ENCODE data around the gene SCML1.

The SCML1 gene, protein sequence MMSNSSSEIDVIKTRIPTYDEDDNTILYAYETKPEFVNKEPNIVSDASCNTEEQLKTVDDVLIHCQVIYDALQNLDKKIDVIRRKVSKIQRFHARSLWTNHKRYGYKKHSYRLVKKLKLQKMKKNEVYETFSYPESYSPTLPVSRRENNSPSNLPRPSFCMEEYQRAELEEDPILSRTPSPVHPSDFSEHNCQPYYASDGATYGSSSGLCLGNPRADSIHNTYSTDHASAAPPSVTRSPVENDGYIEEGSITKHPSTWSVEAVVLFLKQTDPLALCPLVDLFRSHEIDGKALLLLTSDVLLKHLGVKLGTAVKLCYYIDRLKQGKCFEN

DNA sequence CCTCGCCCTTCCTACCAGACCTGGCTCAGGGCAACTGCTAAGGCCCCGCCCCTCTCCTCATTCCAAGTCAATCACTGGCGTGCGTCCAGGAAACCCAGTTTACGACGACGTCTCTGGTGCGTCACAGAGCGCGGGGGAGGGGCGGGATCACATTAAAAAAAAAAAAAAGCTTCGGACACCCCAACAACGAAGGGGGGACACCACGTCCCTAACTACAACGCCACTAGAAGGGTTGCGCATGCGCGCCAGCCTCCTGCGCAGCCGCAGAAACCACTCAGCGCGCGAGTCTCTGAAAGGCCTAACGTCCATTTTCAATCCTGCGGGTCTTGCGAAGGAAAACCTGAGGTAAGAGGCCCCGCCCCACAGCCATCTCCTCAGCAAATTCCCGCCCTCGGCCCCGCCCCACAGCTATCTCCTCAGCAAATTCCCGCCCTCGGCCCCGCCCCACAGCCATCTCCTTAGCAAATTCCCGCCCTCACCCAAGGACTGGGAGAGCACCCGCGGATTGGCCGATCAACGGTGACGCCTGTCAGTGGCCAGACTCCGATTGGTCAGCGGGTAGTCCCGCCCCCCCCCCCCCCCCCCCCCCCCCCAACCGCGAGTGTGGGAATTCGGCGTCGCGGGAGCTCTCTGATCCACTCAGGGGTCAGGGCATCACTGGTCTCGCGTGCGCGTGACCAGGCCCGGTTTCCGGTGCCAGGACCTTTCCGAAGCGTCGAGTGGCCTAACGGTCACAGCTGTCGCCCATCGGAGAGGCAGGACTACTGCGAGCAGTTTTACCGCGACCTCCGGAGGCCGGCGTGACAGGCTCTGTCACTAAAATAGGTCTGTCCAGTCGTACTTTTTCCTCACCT, at the start of gene SCML1:
SCML1 (plus strand) TSS at position 638 of the 854 bp plus-strand sequence. CDS start 6,694 bp downstream, outside the sequence.
- peak; percentile 97 for DNase-seq

DNA sequence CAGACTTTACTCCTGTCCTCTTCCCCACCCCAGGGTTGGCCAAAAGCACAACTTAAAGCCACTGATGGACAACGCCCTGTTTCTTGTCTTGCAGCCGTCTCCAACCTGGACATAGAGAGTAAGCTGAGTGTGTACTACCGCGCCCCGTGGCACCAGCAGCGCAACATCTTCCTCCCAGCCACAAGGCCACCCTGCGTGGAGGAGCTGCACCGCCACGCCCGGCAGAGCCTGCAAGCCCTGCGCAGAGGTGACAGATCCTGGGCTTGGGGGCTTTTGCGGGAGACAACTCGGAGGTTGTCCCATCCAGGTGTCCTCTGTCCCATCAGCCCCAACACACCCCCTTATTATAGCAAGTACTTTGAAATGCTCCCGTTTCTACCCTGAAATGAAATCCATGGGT, 49.6 kb upstream of the SCML1 start:
- DNase-seq: no peak

DNA sequence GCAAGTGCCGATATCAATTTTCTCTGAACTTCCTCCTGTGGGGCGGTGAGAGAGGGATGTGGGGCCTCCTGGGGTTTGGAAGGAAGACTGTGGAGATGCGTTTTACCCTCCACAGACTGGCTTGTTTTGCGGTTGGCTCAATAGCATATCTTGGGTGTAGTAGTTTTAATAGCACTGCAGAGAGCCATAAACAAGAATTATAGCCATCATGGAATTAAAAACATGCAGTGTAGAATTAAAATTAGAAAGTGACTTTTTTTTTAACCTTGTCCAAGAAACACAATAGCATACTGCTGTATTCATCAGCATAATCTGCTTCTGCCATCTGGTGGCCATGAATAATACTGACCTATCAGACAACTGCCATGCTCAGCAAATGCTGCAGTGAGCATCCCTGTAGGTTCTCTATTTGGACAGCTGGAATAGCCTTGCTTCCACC, 47.3 kb upstream of the SCML1 start:
- DNase-seq: peak; percentile 33

GRCh38 chrX:17692709-17693346, 44.5 kb upstream of the SCML1 start:
- peak; percentile 74 for DNase-seq

- DNase-seq: no peak
Measured at GRCh38 chrX:17697191-17697590, 40.1 kb upstream of the SCML1 start.

DNA sequence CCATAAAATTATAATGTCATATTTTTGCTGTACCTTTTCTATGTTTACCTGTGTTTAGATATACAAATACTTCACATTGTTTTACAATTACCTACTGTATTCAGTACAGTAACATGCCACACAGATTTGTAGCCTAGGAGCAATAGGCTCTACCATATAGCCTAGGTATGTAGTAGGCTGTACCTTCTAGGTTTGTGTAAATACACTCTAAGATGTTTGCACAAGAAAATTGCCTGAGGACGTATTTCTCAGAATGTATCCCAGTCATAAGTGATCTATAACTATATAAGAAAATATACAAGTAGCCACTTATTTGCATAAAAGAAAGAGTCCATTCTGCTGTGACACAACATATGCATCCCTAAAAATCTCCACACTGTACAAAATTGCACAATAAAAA, 36.3 kb upstream of the SCML1 start:
- no peak for DNase-seq

DNA sequence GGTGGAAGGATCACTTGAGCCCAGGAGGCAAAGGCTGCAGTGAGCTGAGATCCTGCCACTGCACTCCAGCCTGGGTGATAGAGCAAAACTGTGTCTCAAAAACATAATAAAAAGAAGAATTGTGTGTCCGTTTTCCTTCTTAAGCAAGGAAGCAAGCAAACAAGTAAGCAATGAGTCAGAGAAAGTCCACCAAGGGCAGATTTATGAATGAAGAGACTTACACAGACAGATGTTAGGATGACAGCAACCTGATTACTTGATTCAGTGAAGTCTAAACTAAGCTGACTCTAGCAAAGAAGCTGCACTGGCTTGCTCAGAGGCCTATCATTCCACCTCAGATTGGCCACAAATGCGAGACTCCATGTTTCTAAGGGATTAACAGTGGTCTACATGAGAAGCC, 34.1 kb upstream of the SCML1 start:
- DNase-seq: no peak

DNA sequence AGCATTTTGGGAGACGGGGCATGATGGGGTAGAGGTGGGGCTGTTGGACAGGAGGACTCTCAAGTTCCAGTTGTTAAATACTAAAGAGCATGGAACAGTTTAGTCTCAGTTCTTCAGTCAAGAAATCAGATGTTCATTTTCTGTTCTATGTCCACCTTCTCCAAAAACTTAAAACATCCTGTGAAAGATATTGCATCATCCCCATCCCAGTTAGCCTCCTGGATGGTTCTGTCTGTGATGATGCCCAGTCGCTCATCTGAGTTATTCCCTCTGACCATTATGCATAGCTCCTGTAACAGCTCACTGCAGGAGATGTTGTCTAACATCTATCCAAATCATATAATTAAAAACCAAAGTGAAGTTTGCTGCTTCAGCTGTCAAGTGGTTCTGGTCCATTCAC, 32.1 kb upstream of the SCML1 start:
- no peak for DNase-seq

DNA sequence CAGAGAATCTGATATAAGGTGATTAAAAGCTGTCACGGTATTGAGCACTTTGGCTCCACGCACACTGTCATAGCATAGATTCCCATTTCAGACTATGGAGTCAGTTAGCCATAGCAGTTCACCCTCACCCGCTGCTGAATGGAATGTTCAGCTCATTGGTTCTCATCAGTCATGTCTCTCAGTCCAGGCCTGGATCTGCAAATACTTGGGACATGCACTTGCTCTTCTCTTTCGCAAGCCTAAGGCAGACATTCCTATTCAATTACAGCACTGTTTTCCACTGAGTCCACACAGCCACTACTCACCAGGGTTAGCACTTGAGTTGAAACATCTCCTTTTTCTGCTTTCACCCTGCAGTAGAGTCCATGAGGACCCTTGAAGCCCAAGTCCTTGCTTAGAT, 30.6 kb upstream of the SCML1 start:
- no peak for DNase-seq

DNA sequence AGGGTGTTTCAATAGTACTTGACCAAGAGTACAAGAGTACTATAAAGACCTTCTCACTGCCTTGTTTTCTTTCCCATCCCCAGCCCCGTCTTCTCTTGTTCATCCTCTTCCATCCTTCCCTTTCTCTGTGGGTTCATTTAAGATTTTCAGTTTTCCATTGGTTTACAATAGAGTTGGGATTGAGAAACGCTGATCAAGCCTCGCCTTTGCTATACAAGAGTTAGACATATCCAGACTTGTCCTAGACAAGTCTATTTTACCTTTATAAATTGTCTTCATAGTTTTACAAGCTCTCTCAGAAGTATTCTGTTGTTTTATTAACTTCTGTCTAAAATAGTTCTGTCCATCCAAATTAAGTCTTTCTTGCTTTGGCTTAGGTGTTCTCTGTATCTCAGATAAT, 29.6 kb upstream of the SCML1 start:
- DNase-seq: no peak

DNA sequence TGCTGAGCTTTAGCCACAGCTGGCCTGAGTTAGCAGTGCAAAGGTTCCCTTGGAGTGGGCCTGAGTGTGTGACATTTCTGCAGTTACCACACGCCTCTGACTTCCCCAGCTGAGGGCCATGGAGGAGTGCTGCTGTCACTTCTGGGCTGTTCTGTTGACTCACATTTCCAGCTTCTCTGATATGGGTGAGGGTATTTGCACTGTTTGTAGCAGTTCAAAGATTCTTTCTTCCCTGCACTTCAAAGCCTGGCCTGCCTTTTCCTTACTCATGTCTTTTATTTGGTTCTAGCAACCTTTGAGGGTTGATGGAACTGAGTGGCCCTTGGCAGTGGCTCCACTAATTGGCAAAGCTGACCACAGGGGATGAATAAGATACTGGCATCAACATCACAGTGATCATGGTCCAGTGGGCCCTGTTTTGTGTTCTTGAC, 26.4 kb upstream of the SCML1 start:
- no peak for DNase-seq

- DNase-seq: no peak
Measured at GRCh38 chrX:17713288-17713687, 24.0 kb upstream of the SCML1 start.

DNA sequence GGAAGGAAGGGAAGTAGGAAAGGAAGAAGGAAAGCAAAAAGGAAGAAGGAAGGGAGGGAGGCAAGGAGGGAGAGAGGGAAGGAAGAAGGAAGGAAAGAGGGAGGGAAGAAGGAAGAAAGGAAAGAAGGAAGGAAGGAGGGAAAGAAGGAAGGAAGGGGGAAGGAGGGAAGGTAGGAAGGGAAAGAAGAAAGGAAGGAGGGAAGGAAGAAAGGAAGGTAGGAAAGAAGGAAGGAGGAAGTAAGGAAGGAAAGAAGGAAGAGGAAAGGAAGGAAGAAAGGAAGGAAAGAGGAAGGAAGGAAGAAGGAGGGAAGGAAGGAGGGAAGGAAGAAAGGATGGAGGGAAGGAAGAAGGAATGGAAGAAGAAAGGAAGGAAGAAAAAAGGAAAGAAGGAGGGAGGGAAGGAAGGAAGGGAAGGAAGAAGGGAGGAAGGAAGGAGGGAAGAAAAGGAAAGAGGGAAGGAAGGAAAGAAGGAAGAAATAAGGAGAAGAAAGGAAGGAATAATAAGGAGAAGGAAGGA, 18.6 kb upstream of the SCML1 start:
- DNase-seq: no peak

DNA sequence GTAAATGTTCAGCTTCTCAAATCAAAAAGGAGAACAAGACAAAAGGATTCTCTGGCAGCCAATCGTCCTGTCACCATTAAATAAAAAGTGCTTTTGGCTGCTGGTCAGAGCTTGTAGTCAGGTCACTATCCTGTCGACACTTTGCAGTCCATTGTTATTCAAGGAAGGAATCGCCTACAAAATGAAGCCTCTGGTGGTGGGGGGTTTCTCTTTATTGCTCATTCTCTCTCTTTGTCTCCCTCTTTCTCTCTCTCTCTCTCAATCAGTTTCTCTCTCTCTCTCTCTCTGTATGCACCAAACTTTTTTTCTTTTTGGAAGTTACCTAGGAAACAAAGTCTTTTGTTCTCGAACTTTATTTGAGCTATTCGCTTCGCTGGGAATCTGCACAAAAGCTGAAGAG, 17.6 kb upstream of the SCML1 start:
- DNase-seq: no peak

DNA sequence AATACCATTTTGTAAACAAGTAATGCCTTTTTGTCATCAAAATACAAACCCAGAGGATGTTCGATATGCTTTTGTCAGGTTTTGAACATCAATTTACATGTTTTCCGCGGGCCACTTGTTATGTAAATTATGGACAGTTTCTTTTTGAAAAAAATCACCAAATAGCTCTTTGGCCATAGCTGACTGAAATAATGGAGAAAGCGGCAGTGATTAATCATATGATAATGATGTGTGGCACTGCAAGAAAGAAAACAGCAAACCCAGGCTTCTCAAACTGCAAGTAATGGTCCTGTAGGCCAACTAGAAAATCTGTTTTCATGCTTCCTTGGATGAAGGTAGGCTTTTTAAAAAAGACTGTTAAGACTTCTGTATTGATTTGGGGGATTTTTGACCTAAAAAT, 15.6 kb upstream of the SCML1 start:
- DNase-seq: no peak

GRCh38 chrX:17725181-17725580, 12.1 kb upstream of the SCML1 start:
- no peak for DNase-seq

DNA sequence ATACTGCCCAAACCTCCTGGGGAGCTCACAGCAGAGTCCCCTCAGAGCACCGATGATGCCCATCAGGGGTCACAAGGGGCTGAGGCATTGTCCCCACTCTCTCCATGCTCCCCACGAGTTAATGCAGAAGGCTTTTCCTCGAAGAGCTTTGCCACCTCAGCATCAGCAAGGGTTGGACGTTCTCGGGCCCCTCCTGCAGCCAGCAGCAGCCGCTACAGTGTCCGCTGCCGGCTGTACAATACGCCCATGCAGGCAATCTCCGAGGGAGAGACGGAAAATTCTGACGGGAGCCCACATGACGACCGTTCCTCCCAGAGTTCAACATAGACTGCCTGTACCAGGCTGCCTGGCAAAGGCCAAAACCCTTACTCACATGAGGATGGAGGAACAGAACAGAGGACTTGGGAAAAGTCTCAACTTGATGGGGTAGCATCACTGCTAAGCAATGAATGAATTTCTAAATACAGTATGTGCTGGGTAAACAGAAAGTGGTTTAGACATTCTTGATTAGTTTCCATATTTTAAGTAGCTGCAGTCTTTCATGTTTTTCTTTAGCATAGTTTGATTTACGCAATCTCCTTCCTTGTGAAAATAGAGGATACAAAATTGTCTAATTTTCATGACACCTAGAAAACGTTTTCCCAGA, 5.0 kb upstream of the SCML1 start:
- DNase-seq: no peak

GRCh38 chrX:17735406-17735805, 1.9 kb upstream of the SCML1 start:
- no peak for DNase-seq

DNA sequence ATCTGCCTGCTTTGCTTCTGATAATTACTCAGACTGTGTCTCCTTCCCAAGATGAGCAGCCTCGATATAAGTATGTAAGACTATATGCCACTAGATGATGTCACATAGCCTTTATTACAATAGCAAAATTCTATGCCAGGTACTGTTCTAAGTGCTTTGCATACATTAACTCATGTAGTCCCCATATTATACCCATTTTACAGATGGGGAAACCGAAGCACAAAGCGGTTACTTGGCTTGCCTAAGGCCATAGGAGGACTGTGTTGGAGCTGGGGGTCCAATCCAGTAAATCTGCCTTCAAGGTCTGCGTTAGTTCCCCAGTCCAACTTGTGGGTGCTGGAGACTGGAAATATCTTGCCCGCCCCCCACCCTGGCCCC, 826 bp upstream of the SCML1 start:
- DNase-seq: no peak

DNA sequence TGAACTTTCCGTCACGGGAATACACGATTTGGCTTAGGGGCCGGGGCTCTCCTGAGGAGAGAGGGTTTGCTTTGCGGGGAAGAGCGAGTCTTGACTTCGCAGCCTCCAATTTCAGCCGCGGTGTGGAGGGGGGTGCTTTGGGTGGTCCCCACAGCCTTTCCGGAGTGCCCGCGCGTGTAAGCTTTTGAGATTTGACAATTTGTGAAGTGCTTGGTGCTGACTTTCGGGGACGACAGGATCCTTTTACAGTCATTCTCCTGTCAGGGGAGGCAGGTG, 355 bp downstream of the SCML1 start:
- DNase-seq: no peak

- DNase-seq: peak; percentile 44
Measured at GRCh38 chrX:17737986-17738713, 857 bp downstream of the SCML1 start.

DNA sequence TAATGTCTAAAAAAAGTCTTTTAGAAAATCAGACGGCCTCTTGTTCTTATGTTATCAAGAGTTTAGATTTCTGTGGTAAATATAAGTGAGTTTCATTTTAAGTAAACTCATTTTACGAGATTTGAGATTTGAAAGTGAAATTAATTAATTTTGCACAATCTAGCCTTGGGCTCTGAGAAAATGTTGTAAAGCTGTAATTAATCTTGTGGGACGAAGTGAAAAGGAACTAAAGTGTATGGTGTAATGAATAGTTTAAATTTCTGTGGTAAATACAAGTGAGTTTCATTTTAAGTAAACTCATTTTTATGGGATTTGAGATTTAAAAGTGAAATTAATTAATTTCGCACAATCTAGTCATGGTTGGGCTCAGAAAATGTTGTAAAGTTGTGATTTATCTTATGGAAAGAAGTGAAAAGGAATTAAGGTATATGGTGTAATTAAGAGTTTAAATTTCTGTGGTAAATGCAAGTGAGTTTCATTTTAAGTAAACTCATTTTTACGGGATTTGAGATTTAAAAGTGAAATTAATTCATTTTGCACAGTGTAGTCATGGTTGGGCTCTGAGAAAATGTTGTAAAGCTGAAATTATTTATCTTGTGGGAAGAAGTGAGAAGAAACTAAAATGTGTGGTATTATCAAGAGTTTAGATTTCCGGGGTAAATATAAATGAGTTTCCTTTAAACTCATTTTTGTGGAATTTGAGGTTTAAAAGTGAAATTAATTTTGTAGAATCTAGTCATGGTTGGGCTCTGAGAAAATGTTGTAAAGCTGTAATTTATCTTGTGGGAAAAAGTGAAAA, 1.6 kb downstream of the SCML1 start:
- no peak for DNase-seq

Measured in NCI-H510A (cell line).